Pancreas (tissue), 10 donors: ENCODE data around the gene TTLL3. TPM values are rescaled to one million over a fixed set of nuclear protein-coding genes. Genes with fewer than 3 reads are reported as not detected.
A peak's percentile ranks its signal among the peaks of the same experiment; 100 is the strongest.

Experiments used
- ATAC-seq, 4 donors: fragments of 200-7000 bp; cut with Tn5 transposase; one replicate each; pipeline versions ENCODE4 v1.8.0 to v1.9.1; 2020; ENCODE audit warnings: mild to moderate bottlenecking in 4 of 4, moderate library complexity in 4 of 4
- DNase-seq, 6 donors: peaks; one replicate each; pipeline ENCODE4 v3.0.0-alpha.2; 2020
- FAIRE-seq: peaks from 2 replicates; lab custom pipeline; 2012; peaks lifted over from hg19 to GRCh38; lab: Jason Lieb, UNC
- H3K27ac ChIP-seq, 4 donors: fragments of 200-600 bp; sonication (generic); 1 replicate in 3 of 4; 2 replicates in 1 of 4; pipeline versions ENCODE4 v1.5.0 to v1.8.0; 2020
- H3K27me3 ChIP-seq, 4 donors: fragments of 200-600 bp; one replicate each; pipeline ENCODE4 v1.8.0; 2021
- H3K36me3 ChIP-seq, 3 donors: fragments of 200-600 bp; sonication (generic) in 1 of 3; one replicate each; pipeline versions ENCODE4 v1.5.0 to v1.8.0; 2020 to 2021
- H3K4me1 ChIP-seq, 3 donors: fragments of 200-600 bp; one replicate each; pipeline ENCODE4 v1.8.0; 2021
- H3K4me3 ChIP-seq, 4 donors: fragments of 200-600 bp; sonication (generic) in 2 of 4; one replicate each; pipeline versions ENCODE4 v1.5.0 to v1.8.0; 2020 to 2021
- H3K9me3 ChIP-seq, 4 donors: fragments of 200-600 bp; one replicate each; pipeline ENCODE4 v1.8.0; 2021
- CTCF ChIP-seq, 4 donors: fragments of 200-600 bp; sonication (generic) in 3 of 4; IDR thresholded peaks; one replicate each; pipeline versions ENCODE4 v1.5.0 to v1.8.0; 2021; ENCODE audit warnings: antibody characterized with exemption in 4 of 4
- WGBS, 2 donors: extraction: QIAGEN DNeasy Blood & Tissue Kit; methylation state at CpG; one replicate each; pipeline ENCODE4 v1.1.7; 2013; 5-methylcytosine and 5-hydroxymethylcytosine counted together
- intact Hi-C, 3 donors: fragments of 100-400 bp; cut with DNase I; formaldehyde crosslinking; loops; one replicate each; pipeline versions ENCODE4 v1.11.1 to v1.14.2; 2022
- polyA plus RNA-seq, 2 donors: library from polyadenylated mRNA; stranded (reverse); fragments of 200-250 nt; gene quantifications; one replicate each; pipeline ENCODE4 v1.2.3, GENCODE V29; 2013
- total RNA-seq, 6 donors: library from RNA; stranded (reverse); fragmentation: NEBNext Ultra II Directional in 4 of 6; extraction: Animal tissue kit (Norgen Biotek cat#: 25700) in 4 of 6; gene quantifications; one replicate each; pipeline versions ENCODE4 v1.2.1 to v1.2.4, GENCODE V29; 2021 to 2023
- donor health status: healthy with polysubstance abuse.
- donor health status: DM: no; HTN: no; CAD: no; lungs with moderate emphysema.
- donor health status: DM: no; HTN: no; CAD: no.
- donor health status: control.
- donor health status: control.
- donor health status: Bipolar disorder and iron deficiency.
- donor health status: DM: yes; HTN: yes; CAD: no.
- donor health status: DM: no; HTN: no; CAD: no.
- donor health status: DM: no; HTN: no; CAD: no.
- donor health status: DM: yes; HTN: yes; CAD: no.

TTLL3 gene
- total and polyA plus RNA-seq, 8 donors: 9.2 to 104 (median 19.6) TPM

GRCh38 chr3:9855594-9855993, 45.5 kb downstream of the TTLL3 start:
- no peak for DNase-seq
- FAIRE-seq: no peak

GRCh38 chr3:9859530-9860025, 49.5 kb downstream of the TTLL3 start:
- no peaks in the 10 kb centered on the region for H3K9me3 ChIP-seq
- H3K4me1 ChIP-seq: no peaks in the 10 kb centered on the region
- H3K4me3 ChIP-seq: no peak overlapping the region
- WGBS, 2 donors: 71 to 75% methylated on average over 12 of the region's 12 CpGs
- H3K36me3 ChIP-seq: no peaks in the 10 kb centered on the region
- ATAC-seq (no peak), DNase-seq (no peak), FAIRE-seq (no peak)
- H3K27me3 ChIP-seq: no peaks in the 10 kb centered on the region
- no peak for TF ChIP-seq CTCF (IDR thresholded peaks at IDR 0.05)
- intact Hi-C loops: no loop called here
- no peak overlapping the region for H3K27ac ChIP-seq

More at GRCh38 chr3:9855594-9855993, 45.5 kb downstream of the TTLL3 start:
- whole genome bisulfite sequencing, 2 donors: 87 to 97% methylated on average over 3 of the region's 3 CpGs
- H3K27me3 ChIP-seq: no peaks in the 10 kb centered on the region
- no peaks in the 10 kb centered on the region for H3K4me1 ChIP-seq
- no peak for TF ChIP-seq CTCF (IDR thresholded peaks at IDR 0.05)
- H3K36me3 ChIP-seq: no peaks in the 10 kb centered on the region
- ATAC-seq: no peak
- H3K4me3 ChIP-seq: no peak overlapping the region
- intact Hi-C loops: no loop called here
- no peak overlapping the region for H3K27ac ChIP-seq
- no peaks in the 10 kb centered on the region for H3K9me3 ChIP-seq

GRCh38 chr3:9861201-9861600, 51.1 kb downstream of the TTLL3 start:
- no peak for FAIRE-seq
- WGBS, 2 donors: 84 to 92% methylated on average over 4 of the region's 4 CpGs
- H3K4me1 ChIP-seq: no peaks in the 10 kb centered on the region
- H3K27ac ChIP-seq: no peak overlapping the region
- H3K36me3 ChIP-seq: no peaks in the 10 kb centered on the region
- H3K9me3 ChIP-seq: no peaks in the 10 kb centered on the region
- intact Hi-C loops: no loop called here
- no peak for TF ChIP-seq CTCF (IDR thresholded peaks at IDR 0.05)
- no peak for ATAC-seq
- no peaks in the 10 kb centered on the region for H3K27me3 ChIP-seq
- DNase-seq: no peak
- H3K4me3 ChIP-seq: no peak overlapping the region

GRCh38 chr3:9861626-9862130, 51.6 kb downstream of the TTLL3 start:
- no peak for FAIRE-seq
- no peak for TF ChIP-seq CTCF (IDR thresholded peaks at IDR 0.05)
- H3K4me1 ChIP-seq: no peaks in the 10 kb centered on the region
- H3K36me3 ChIP-seq: no peaks in the 10 kb centered on the region
- no peaks in the 10 kb centered on the region for H3K9me3 ChIP-seq
- no peaks in the 10 kb centered on the region for H3K27me3 ChIP-seq
- no peak overlapping the region for H3K27ac ChIP-seq
- no peak overlapping the region for H3K4me3 ChIP-seq
- intact Hi-C loops: no loop called here
- DNase-seq: no peak
- no peak for ATAC-seq
- WGBS, 2 donors: 84 to 92% methylated on average over 5 of the region's 5 CpGs

GRCh38 chr3:9862391-9863057, 52.5 kb downstream of the TTLL3 start:
- H3K4me1 ChIP-seq: no peaks in the 10 kb centered on the region
- peak; percentile 37 to 85 (median 60) for DNase-seq
- H3K36me3 ChIP-seq: no peaks in the 10 kb centered on the region
- H3K27ac ChIP-seq: no peak overlapping the region
- peak; percentile 88 to 97 (median 90) for ATAC-seq
- H3K9me3 ChIP-seq: no peaks in the 10 kb centered on the region
- 9 to 17% methylated on average over 31 to 45 of the region's 45 CpGs for WGBS, 2 donors
- TF ChIP-seq CTCF (IDR thresholded peaks at IDR 0.05): peak in 3 of 4 donors; percentile 14 to 35 (median 19)
- FAIRE-seq: no peak
- no peaks in the 10 kb centered on the region for H3K27me3 ChIP-seq
- intact Hi-C loops: no loop called here
- peak overlapping the region in 3 of 4 donors; percentile 18 to 52 (median 48) for H3K4me3 ChIP-seq
